Calu3 (cell line): Measurements from ENCODE around the gene WNT2. TPM values are rescaled to one million over a fixed set of nuclear protein-coding genes. Genes with fewer than 3 reads are reported as not detected.

Experiments
- BruUV-seq: library from RNA; stranded (reverse); fragments of 400-500 nt; replicated peaks from 2 replicates; lab custom pipeline; 2021; lab: Mats Ljungman, UMichigan
- CTCF ChIA-PET: fragments of 300-600 bp; sonication (Branson Sonifier 250); formaldehyde crosslinking; loops from one replicate; lab custom pipeline; 2022; ENCODE audit warnings: antibody characterized with exemption; lab: Charles Lee
- DNase-seq: peaks from one replicate; pipeline ENCODE4 v3.0.0; 2022
- H3K27ac Mint-ChIP-seq: one replicate; pipeline ENCODE4 v1.8.0; 2022; ENCODE audit warnings: mixed read lengths; ENCODE audit not compliant: unreplicated experiment
- H3K27me3 Mint-ChIP-seq: one replicate; pipeline ENCODE4 v1.8.0; 2022; ENCODE audit warnings: mixed read lengths; ENCODE audit not compliant: unreplicated experiment
- H3K36me3 Mint-ChIP-seq: one replicate; pipeline ENCODE4 v1.8.0; 2022; ENCODE audit warnings: mild to moderate bottlenecking, moderate library complexity, mixed read lengths; ENCODE audit not compliant: insufficient read depth, unreplicated experiment
- H3K4me1 Mint-ChIP-seq: one replicate; pipeline ENCODE4 v1.8.0; 2022; ENCODE audit warnings: mild to moderate bottlenecking, low read depth, mixed read lengths; ENCODE audit not compliant: unreplicated experiment
- H3K4me3 Mint-ChIP-seq: one replicate; pipeline ENCODE4 v1.8.0; 2022; ENCODE audit warnings: mild to moderate bottlenecking, low read depth, moderate library complexity, mixed read lengths; ENCODE audit not compliant: unreplicated experiment
- H3K9me3 Mint-ChIP-seq: one replicate; pipeline ENCODE4 v1.8.0; 2022; ENCODE audit warnings: low read depth, mixed read lengths; ENCODE audit not compliant: unreplicated experiment
- intact Hi-C: fragments of 100-400 bp; cut with micrococcal nuclease; formaldehyde crosslinking; loops from one replicate; pipeline ENCODE4 v1.10.0; 2022; ENCODE audit not compliant: unreplicated experiment
- total RNA-seq: library from RNA; stranded (reverse); gene quantifications from 2 replicates; pipeline ENCODE4 v1.2.3, GENCODE V29; 2022
- TF ChIP-seq, protein P1 (sequence below): fragments of 200-600 bp; IDR thresholded peaks from one replicate; pipeline ENCODE4 v1.8.0; 2022; ENCODE audit warnings: antibody characterized with exemption; ENCODE audit not compliant: unreplicated experiment

Gene WNT2
- total RNA-seq, 1 experiment from 2014 or later: not detected

DNA sequence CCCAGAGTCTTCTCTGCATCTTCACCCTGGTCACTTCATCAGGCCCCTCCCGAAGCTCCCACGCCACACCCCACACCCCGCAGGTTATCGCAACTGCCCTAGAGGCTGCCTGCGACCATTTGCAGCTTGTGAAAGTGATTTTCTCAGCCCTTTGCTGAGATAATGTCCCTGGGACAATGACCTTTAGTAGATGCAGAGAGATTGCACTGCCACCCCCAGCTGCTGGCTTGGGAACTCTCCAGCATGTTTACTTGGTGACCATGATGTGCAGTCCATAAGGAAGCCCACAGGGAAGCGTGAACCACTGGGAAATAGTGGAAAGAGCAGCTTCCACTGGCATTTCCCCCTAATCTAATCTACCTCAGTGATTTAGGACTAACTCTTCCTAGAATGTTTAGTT lies 97.3 kb downstream of the WNT2 start:
- Mint-ChIP-seq H3K4me3 (no peak overlapping the region), H3K36me3 (no peaks in the 10 kb centered on the region), H3K4me1 (no peaks in the 10 kb centered on the region), H3K27ac (no peak overlapping the region), H3K9me3 (no peaks in the 10 kb centered on the region), H3K27me3 (no peaks in the 10 kb centered on the region)
- TF ChIP-seq, protein P1, sequence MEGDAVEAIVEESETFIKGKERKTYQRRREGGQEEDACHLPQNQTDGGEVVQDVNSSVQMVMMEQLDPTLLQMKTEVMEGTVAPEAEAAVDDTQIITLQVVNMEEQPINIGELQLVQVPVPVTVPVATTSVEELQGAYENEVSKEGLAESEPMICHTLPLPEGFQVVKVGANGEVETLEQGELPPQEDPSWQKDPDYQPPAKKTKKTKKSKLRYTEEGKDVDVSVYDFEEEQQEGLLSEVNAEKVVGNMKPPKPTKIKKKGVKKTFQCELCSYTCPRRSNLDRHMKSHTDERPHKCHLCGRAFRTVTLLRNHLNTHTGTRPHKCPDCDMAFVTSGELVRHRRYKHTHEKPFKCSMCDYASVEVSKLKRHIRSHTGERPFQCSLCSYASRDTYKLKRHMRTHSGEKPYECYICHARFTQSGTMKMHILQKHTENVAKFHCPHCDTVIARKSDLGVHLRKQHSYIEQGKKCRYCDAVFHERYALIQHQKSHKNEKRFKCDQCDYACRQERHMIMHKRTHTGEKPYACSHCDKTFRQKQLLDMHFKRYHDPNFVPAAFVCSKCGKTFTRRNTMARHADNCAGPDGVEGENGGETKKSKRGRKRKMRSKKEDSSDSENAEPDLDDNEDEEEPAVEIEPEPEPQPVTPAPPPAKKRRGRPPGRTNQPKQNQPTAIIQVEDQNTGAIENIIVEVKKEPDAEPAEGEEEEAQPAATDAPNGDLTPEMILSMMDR: no peak
- intact Hi-C loops: no loop called here
- CTCF ChIA-PET: interaction anchor here (1.3 kb wide), 1 partner anchor 13 kb away, joined by 3 read pairs; no protein-coding TSS in a partner anchor
- no peak for DNase-seq
- no TSS peak for BruUV-seq

Other genes starting within 250 kb of the WNT2 start
- gene ASZ1, start 104.4 kb upstream of the WNT2 start, total RNA-seq: not detected in 2 replicates
- gene CFTR, start 157.0 kb upstream of the WNT2 start, total RNA-seq: 267 and 502 TPM in 2 replicates